Gastrocnemius medialis (tissue), 4 donors: Measurements from ENCODE around the gene HIBCH.

ENCODE experiments used
- POLR2A ChIP-seq, 2 donors: fragments of 450-650 bp; IDR thresholded peaks; one replicate each; pipeline ENCODE4 v1.6.1; 2017; ENCODE audit warnings: antibody characterized with exemption in 2 of 2, mild to moderate bottlenecking in 2 of 2, moderate library complexity in 2 of 2
- TF ChIP-seq, protein P1 (sequence below), 5 experiments: fragments of 450-650 bp in 3 of 5; fragments of 200-600 bp in 2 of 5; sonication (generic) in 2 of 5; IDR thresholded peaks in 4 of 5; conservative IDR thresholded peaks in 1 of 5; 1 replicate in 4 of 5; 2 replicates in 1 of 5; pipeline ENCODE4 v1.5.1; 2016 to 2019; ENCODE audit warnings: antibody characterized with exemption in 5 of 5, mild to moderate bottlenecking in 3 of 5, moderate library complexity in 3 of 5

DNA sequence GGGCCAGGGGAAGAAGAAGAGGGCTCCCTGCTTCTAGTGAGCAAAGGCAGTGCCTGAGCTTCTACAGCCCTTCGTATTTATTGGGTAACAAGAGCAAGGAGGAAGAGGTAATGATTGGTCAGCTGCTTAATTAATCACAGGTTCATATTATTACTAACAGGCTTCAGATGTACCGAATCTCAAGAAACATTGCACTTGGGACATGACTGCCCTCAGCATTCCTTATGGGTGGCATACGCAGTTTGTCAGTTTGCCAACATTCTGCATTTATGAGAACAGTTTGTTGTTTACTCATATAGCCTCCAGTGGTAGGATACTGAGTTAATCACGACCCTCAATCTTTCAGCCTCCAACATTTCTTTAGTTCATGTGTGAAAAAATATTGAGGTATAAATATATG, 84.5 kb downstream of the HIBCH start:
- TF ChIP-seq, protein P1, sequence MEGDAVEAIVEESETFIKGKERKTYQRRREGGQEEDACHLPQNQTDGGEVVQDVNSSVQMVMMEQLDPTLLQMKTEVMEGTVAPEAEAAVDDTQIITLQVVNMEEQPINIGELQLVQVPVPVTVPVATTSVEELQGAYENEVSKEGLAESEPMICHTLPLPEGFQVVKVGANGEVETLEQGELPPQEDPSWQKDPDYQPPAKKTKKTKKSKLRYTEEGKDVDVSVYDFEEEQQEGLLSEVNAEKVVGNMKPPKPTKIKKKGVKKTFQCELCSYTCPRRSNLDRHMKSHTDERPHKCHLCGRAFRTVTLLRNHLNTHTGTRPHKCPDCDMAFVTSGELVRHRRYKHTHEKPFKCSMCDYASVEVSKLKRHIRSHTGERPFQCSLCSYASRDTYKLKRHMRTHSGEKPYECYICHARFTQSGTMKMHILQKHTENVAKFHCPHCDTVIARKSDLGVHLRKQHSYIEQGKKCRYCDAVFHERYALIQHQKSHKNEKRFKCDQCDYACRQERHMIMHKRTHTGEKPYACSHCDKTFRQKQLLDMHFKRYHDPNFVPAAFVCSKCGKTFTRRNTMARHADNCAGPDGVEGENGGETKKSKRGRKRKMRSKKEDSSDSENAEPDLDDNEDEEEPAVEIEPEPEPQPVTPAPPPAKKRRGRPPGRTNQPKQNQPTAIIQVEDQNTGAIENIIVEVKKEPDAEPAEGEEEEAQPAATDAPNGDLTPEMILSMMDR (IDR thresholded peaks at IDR 0.05 in 4 of 5, conservative IDR thresholded peaks at IDR 0.05 in 1 of 5): no peak
- no peak for TF ChIP-seq POLR2A (IDR thresholded peaks at IDR 0.05)
